Lower leg skin (tissue), 3 donors: ENCODE results near the gene TTC16.

Source experiments
- POLR2A ChIP-seq, 2 donors: fragments of 450-650 bp; IDR thresholded peaks; one replicate each; pipeline ENCODE4 v1.6.1; 2016 to 2017; ENCODE audit warnings: antibody characterized with exemption in 2 of 2, mild to moderate bottlenecking in 1 of 2, moderate library complexity in 1 of 2
- TF ChIP-seq, protein P1 (sequence below), 3 donors: fragments of 450-650 bp; IDR thresholded peaks; one replicate each; pipeline ENCODE4 v1.5.1; 2016; ENCODE audit warnings: antibody characterized with exemption in 3 of 3, mild to moderate bottlenecking in 3 of 3, moderate library complexity in 2 of 3

GRCh38 chr9:127741831-127742434, 26.1 kb downstream of the TTC16 start:
- TF ChIP-seq, protein P1, sequence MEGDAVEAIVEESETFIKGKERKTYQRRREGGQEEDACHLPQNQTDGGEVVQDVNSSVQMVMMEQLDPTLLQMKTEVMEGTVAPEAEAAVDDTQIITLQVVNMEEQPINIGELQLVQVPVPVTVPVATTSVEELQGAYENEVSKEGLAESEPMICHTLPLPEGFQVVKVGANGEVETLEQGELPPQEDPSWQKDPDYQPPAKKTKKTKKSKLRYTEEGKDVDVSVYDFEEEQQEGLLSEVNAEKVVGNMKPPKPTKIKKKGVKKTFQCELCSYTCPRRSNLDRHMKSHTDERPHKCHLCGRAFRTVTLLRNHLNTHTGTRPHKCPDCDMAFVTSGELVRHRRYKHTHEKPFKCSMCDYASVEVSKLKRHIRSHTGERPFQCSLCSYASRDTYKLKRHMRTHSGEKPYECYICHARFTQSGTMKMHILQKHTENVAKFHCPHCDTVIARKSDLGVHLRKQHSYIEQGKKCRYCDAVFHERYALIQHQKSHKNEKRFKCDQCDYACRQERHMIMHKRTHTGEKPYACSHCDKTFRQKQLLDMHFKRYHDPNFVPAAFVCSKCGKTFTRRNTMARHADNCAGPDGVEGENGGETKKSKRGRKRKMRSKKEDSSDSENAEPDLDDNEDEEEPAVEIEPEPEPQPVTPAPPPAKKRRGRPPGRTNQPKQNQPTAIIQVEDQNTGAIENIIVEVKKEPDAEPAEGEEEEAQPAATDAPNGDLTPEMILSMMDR (IDR thresholded peaks at IDR 0.05), result no peak
- no peak for TF ChIP-seq POLR2A (IDR thresholded peaks at IDR 0.05)
